Peyer's patch (tissue), 4 donors: ENCODE results near the gene TBCK.

Experiments
- POLR2A ChIP-seq, 2 donors: fragments of 450-650 bp; IDR thresholded peaks; one replicate each; pipeline ENCODE4 v1.5.1; 2017; ENCODE audit warnings: antibody characterized with exemption in 2 of 2, mild to moderate bottlenecking in 2 of 2, moderate library complexity in 2 of 2
- TF ChIP-seq, protein P1 (sequence below), 6 experiments: fragments of 450-650 bp in 4 of 6; fragments of 200-600 bp in 2 of 6; sonication (generic) in 1 of 6; IDR thresholded peaks; one replicate each; pipeline ENCODE4 v1.5.1; 2017 to 2019; ENCODE audit warnings: antibody characterized with exemption in 6 of 6, mild to moderate bottlenecking in 3 of 6, moderate library complexity in 1 of 6

DNA sequence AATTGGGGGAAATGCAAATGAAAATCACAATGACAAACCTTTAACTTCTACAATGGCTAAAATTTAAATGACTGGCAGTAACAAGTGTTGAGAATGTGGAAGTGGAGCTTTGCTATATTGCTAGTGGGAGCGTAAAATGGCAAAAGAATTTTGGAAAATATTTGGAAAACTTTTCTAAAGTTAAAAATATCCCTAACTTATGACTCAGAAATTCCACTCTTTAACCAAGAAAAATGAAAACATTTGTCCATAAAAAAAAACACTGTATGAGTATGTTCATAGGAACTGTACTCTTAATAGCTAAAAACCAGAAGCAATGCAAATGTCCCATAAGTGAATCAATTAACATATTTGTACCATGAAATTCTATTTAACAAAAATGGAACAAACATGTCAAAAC is 3.6 kb downstream of the TBCK start:
- TF ChIP-seq, protein P1, sequence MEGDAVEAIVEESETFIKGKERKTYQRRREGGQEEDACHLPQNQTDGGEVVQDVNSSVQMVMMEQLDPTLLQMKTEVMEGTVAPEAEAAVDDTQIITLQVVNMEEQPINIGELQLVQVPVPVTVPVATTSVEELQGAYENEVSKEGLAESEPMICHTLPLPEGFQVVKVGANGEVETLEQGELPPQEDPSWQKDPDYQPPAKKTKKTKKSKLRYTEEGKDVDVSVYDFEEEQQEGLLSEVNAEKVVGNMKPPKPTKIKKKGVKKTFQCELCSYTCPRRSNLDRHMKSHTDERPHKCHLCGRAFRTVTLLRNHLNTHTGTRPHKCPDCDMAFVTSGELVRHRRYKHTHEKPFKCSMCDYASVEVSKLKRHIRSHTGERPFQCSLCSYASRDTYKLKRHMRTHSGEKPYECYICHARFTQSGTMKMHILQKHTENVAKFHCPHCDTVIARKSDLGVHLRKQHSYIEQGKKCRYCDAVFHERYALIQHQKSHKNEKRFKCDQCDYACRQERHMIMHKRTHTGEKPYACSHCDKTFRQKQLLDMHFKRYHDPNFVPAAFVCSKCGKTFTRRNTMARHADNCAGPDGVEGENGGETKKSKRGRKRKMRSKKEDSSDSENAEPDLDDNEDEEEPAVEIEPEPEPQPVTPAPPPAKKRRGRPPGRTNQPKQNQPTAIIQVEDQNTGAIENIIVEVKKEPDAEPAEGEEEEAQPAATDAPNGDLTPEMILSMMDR (IDR thresholded peaks at IDR 0.05), result no peak
- TF ChIP-seq POLR2A (IDR thresholded peaks at IDR 0.05), result no peak
